Breast epithelium (tissue), 4 donors: ENCODE results near the gene CLIC6. TPM values are rescaled to one million over a fixed set of nuclear protein-coding genes. Genes with fewer than 3 reads are reported as not detected.
A peak's percentile ranks its signal among the peaks of the same experiment; 100 is the strongest.

ENCODE experiments used
- DNase-seq, 2 donors: peaks; one replicate each; pipeline ENCODE4 v3.0.0-alpha.2; 2019; ENCODE audit warnings: low spot score in 2 of 2
- H3K27ac ChIP-seq, 2 donors: fragments of 200-600 bp; sonication (generic) in 1 of 2; one replicate each; pipeline ENCODE4 v1.5.1; 2016 to 2019; ENCODE audit warnings: mild to moderate bottlenecking in 1 of 2
- H3K27me3 ChIP-seq, 2 donors: fragments of 200-600 bp; sonication (generic) in 1 of 2; one replicate each; pipeline versions ENCODE4 v1.5.1 to v1.6.0; 2017 to 2019; ENCODE audit warnings: control low read depth in 1 of 2, mild to moderate bottlenecking in 1 of 2
- H3K36me3 ChIP-seq: fragments of 200-600 bp; one replicate; pipeline ENCODE4 v1.5.1; 2019
- H3K4me1 ChIP-seq, 2 donors: fragments of 200-600 bp; sonication (generic); one replicate each; pipeline ENCODE4 v1.5.1; 2016 to 2019; ENCODE audit warnings: control low read depth in 1 of 2
- H3K4me3 ChIP-seq, 3 donors: fragments of 200-600 bp; sonication (generic); 1 replicate in 2 of 3; 2 replicates in 1 of 3; pipeline ENCODE4 v1.5.1; 2016 to 2019; ENCODE audit warnings: mild to moderate bottlenecking in 3 of 3, moderate library complexity in 2 of 3
- H3K9me3 ChIP-seq, 2 donors: fragments of 200-600 bp; sonication (generic) in 1 of 2; one replicate each; pipeline ENCODE4 v1.5.1; 2016 to 2019; ENCODE audit warnings: control low read depth in 1 of 2
- POLR2A ChIP-seq: fragments of 450-650 bp; IDR thresholded peaks from one replicate; pipeline ENCODE4 v1.6.1; 2016; ENCODE audit warnings: antibody characterized with exemption, mild to moderate bottlenecking, moderate library complexity
- POLR2AphosphoS5 ChIP-seq, 3 donors: sonication (generic); formaldehyde crosslinking; IDR thresholded peaks; one replicate each; pipeline ENCODE4 v1.6.1; 2017; ENCODE audit warnings: antibody characterized with exemption in 3 of 3
- intact Hi-C: fragments of 100-400 bp; cut with DNase I; formaldehyde crosslinking; loops from one replicate; pipeline ENCODE4 v1.15.1; 2023; ENCODE audit warnings: low total_unique reads
- total RNA-seq, 3 donors: library from RNA; depleted of rRNA; stranded (reverse); fragments of >200 nt; gene quantifications; one replicate each; pipeline ENCODE4 v1.1.0, GENCODE V29; 2016
- TF ChIP-seq, protein P1 (sequence below), 3 donors: fragments of 450-650 bp; IDR thresholded peaks; one replicate each; pipeline ENCODE4 v1.5.1; 2016 to 2017; ENCODE audit warnings: antibody characterized with exemption in 3 of 3, mild to moderate bottlenecking in 3 of 3, moderate library complexity in 3 of 3

Gene CLIC6
- total RNA-seq, 3 donors from 2014 or later: 10.0 to 34.1 (median 14.4) TPM

DNA sequence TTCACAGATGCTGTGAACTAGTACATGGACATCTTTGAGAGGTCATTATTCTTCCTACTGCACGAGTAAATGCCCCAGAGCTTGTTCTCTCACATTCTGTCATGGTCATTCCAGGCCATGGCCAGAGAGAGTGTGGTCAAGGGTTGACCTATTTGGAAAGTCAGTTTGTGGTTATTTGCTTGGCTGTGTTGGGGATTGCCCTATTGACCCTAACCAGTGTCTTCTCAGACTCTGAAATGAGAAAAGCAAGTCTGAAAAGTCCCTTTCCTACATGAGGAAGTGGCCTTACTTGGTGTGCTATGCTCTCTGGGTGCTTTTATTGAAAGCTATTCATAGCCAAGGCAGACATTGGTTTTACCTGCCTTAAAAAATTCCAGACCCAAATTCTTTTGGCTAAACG is 26.6 kb downstream of the CLIC6 start:
- no peaks in the 10 kb centered on the region for H3K36me3 ChIP-seq

DNA sequence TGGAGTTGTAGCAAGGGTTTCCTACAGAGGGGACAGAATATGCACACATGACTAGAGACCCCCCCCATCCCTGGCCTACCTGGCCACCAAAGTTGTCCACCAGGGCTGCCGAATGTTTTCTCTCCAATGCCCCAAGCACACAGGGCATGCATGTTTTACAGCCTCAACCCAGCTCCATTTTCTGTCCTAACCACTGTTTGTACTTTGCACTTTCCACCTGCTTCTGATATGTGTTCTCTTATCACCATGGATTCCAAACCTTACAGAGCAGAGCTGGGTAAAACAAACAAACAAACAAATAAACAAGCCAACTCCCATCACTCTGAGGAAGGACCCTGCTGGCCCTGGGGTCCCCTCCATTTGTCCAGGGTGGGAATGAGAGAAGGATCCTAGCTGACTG is 27.3 kb downstream of the CLIC6 start:
- no peak overlapping the region for H3K4me3 ChIP-seq
- H3K9me3 ChIP-seq: peaks cover 0 to 5% of the 10 kb centered on the region in 2 donors
- no peaks in the 10 kb centered on the region for H3K36me3 ChIP-seq
- TF ChIP-seq, protein P1, sequence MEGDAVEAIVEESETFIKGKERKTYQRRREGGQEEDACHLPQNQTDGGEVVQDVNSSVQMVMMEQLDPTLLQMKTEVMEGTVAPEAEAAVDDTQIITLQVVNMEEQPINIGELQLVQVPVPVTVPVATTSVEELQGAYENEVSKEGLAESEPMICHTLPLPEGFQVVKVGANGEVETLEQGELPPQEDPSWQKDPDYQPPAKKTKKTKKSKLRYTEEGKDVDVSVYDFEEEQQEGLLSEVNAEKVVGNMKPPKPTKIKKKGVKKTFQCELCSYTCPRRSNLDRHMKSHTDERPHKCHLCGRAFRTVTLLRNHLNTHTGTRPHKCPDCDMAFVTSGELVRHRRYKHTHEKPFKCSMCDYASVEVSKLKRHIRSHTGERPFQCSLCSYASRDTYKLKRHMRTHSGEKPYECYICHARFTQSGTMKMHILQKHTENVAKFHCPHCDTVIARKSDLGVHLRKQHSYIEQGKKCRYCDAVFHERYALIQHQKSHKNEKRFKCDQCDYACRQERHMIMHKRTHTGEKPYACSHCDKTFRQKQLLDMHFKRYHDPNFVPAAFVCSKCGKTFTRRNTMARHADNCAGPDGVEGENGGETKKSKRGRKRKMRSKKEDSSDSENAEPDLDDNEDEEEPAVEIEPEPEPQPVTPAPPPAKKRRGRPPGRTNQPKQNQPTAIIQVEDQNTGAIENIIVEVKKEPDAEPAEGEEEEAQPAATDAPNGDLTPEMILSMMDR (IDR thresholded peaks at IDR 0.05): no peak
- no peak for TF ChIP-seq POLR2A
- intact Hi-C loops: no loop called here
- DNase-seq: no peak
- H3K4me1 ChIP-seq: no peaks in the 10 kb centered on the region
- H3K27me3 ChIP-seq: no peaks in the 10 kb centered on the region
- peak overlapping the region in 1 of 2 donors; percentile 50 for H3K27ac ChIP-seq

More for the DNA sequence above, 26.6 kb downstream of the CLIC6 start:
- peaks cover 0 to 5% of the 10 kb centered on the region in 2 donors for H3K9me3 ChIP-seq
- no peaks in the 10 kb centered on the region for H3K4me1 ChIP-seq
- H3K4me3 ChIP-seq: no peak overlapping the region
- no peak for TF ChIP-seq POLR2A
- H3K27ac ChIP-seq: peak overlapping the region; percentile 7 to 50
- intact Hi-C loops: no loop called here
- no peaks in the 10 kb centered on the region for H3K27me3 ChIP-seq
- no peak for DNase-seq

DNA sequence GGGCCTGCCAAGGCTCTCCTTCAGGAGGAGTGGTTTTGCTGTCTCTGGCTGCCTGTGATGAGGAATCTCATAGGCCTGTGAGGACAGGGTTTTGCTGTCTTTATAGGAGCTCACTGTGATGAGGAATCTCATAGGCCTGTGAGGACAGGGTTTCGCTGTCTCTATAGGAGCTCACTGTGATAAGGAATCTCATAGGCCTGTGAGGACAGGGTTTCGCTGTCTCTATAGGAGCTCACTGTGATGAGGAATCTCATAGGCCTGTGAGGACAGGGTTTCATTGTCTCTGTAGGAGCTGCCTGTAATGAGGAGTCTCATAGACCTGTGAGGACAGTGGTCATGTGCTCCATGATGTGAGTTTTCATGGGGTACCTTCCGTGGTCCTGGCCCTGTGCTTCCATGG is 29.0 kb downstream of the CLIC6 start:
- Histone ChIP-seq H3K4me3 (no peak overlapping the region), H3K4me1 (peaks cover 0 to 4% of the 10 kb centered on the region in 2 donors), H3K27ac (no peak overlapping the region), H3K27me3 (no peaks in the 10 kb centered on the region), H3K9me3 (peaks cover 0 to 5% of the 10 kb centered on the region in 2 donors), H3K36me3 (no peaks in the 10 kb centered on the region)
- no peak for DNase-seq
- TF ChIP-seq, protein P1 (IDR thresholded peaks at IDR 0.05): no peak
- TF ChIP-seq POLR2AphosphoS5 (IDR thresholded peaks at IDR 0.05) (no peak), POLR2A (no peak)
- intact Hi-C loops: no loop called here

DNA sequence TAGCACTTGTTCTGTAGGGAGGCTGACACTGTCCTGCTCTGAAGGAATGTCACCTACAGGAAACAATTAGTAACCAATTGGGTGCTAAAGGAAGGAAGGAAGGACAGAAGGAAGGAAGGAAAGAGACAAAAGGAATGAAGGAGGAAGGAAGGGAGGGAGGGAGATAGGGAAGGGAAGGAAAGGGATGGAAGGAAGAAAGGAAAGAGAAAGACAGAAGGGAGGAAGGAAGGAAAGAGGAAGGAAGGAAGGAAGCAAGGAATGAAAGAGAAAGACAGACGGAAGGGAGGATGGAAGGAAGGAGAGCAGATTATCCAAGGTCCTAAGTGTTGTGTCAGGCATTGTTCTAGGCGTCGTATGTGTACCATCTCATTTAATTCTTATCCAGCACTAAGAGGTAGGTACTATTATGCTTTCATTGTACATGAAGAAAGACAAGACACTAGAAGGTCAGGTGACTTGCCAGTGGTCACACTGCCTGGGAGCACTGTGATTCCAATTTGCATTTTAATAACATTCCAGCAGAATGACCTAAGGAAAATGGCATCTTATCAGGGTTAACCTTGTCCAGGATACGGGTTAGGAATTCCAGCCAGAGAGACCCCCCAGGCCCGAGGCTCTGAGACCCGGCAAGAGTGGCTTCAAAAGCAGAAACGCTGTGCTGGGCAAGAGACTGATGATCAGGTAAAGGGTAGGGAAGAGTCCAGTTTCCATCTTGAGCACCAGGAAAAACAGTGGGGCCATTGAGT is 29.6 kb downstream of the CLIC6 start:
- Histone ChIP-seq H3K4me3 (no peak overlapping the region), H3K36me3 (no peaks in the 10 kb centered on the region), H3K27ac (peak overlapping the region in 1 of 2 donors; percentile 35), H3K4me1 (peaks cover 3 to 4% of the 10 kb centered on the region in 2 donors), H3K9me3 (peaks cover 0 to 5% of the 10 kb centered on the region in 2 donors), H3K27me3 (no peaks in the 10 kb centered on the region)
- no peak for DNase-seq
- no peak for TF ChIP-seq POLR2AphosphoS5 (IDR thresholded peaks at IDR 0.05)
- no peak for TF ChIP-seq POLR2A
- TF ChIP-seq, protein P1 (IDR thresholded peaks at IDR 0.05): no peak
- intact Hi-C loops: no loop called here

DNA sequence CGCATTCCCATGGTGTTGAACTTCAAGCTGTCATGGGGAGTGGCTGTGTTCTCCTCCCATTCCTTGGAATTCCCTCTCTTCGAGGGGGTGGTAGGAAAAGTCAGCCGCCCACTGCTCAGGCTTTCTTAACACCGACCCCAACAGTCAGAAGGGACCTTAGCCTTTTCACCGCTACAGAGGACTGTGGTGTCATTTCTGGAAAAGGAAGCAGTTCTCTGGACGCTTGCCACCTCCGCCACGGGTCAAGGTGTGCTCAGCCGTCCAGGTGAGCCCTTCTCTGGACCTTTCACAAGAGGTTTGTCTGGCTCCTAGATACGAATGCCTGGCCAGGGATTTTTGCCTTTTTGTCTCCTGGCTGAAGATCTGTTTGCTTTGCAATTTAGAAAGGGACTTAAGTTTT is 31.8 kb downstream of the CLIC6 start:
- no peak for TF ChIP-seq POLR2A
- TF ChIP-seq, protein P1 (IDR thresholded peaks at IDR 0.05): no peak
- no peak for TF ChIP-seq POLR2AphosphoS5 (IDR thresholded peaks at IDR 0.05)
- H3K27me3 ChIP-seq: no peaks in the 10 kb centered on the region
- no peak overlapping the region for H3K4me3 ChIP-seq
- no peaks in the 10 kb centered on the region for H3K36me3 ChIP-seq
- no peaks in the 10 kb centered on the region for H3K9me3 ChIP-seq
- peak overlapping the region; percentile 50 to 52 for H3K27ac ChIP-seq
- intact Hi-C loops: no loop called here
- peak in 1 of 2 donors; percentile 60 for DNase-seq
- H3K4me1 ChIP-seq: peaks cover 4% of the 10 kb centered on the region in 2 donors
